Mesenchymal stem cell (in vitro differentiated cells and primary cell): ENCODE results near the gene ZBTB7C.

Experiments
- DNase-seq: peaks from one replicate; pipeline ENCODE4 v3.0.0-alpha.2; 2013
- H2AFZ ChIP-seq: one replicate; pipeline ENCODE4 v1.6.1; 2013; ENCODE audit warnings: low read depth, mild to moderate bottlenecking, control low read depth, inconsistent platforms, low read length, moderate library complexity
- H2AK5ac ChIP-seq: 2 replicates; pipeline ENCODE4 v1.6.1; 2013; ENCODE audit warnings: low read length, moderate library complexity, mild to moderate bottlenecking, inconsistent platforms; ENCODE audit not compliant: severe bottlenecking
- H2BK120ac ChIP-seq: one replicate; pipeline ENCODE4 v1.6.1; 2013; ENCODE audit warnings: low read depth, mild to moderate bottlenecking, inconsistent platforms, low read length, moderate library complexity
- H2BK12ac ChIP-seq, 2 experiments: one replicate each; pipeline ENCODE4 v1.6.1; 2013; ENCODE audit warnings: inconsistent platforms in 2 of 2, low read length in 2 of 2, mild to moderate bottlenecking in 2 of 2, moderate library complexity in 2 of 2, control low read depth in 1 of 2
- H2BK15ac ChIP-seq: one replicate; pipeline ENCODE4 v1.6.1; 2013; ENCODE audit warnings: mild to moderate bottlenecking, low read depth, inconsistent platforms; ENCODE audit not compliant: poor library complexity, severe bottlenecking
- H2BK5ac ChIP-seq: 2 replicates; pipeline ENCODE4 v1.6.1; 2013; ENCODE audit warnings: low read depth, mild to moderate bottlenecking, low read length, control low read depth, inconsistent platforms; ENCODE audit not compliant: poor library complexity, severe bottlenecking
- H3K14ac ChIP-seq, 2 experiments: one replicate each; pipeline ENCODE4 v1.6.1; 2013; ENCODE audit warnings: inconsistent platforms in 2 of 2, low read length in 2 of 2, control low read depth in 1 of 2, mild to moderate bottlenecking in 1 of 2, moderate library complexity in 1 of 2
- H3K18ac ChIP-seq, 2 experiments: one replicate each; pipeline ENCODE4 v1.6.1; 2013; ENCODE audit warnings: inconsistent platforms in 2 of 2, low read length in 2 of 2, control low read depth in 1 of 2, low read depth in 1 of 2, mild to moderate bottlenecking in 1 of 2
- H3K23ac ChIP-seq, 2 experiments: one replicate each; pipeline ENCODE4 v1.6.1; 2013; ENCODE audit warnings: inconsistent platforms in 2 of 2, low read length in 2 of 2, mild to moderate bottlenecking in 2 of 2, moderate library complexity in 2 of 2, control low read depth in 1 of 2
- H3K27ac ChIP-seq: 2 replicates; pipeline ENCODE4 v1.5.1; 2013; ENCODE audit warnings: mild to moderate bottlenecking, moderate library complexity, low read length, control low read depth, inconsistent platforms; ENCODE audit not compliant: poor library complexity, severe bottlenecking
- H3K27me3 ChIP-seq, 2 experiments: 2 replicates each; pipeline versions ENCODE4 v1.6.1 to v1.7.0; 2013; ENCODE audit warnings: low read length in 2 of 2, mild to moderate bottlenecking in 2 of 2, moderate library complexity in 2 of 2, control low read depth in 1 of 2, inconsistent platforms in 1 of 2; ENCODE audit not compliant: control insufficient read depth in 1 of 2, insufficient read depth in 1 of 2
- H3K36me3 ChIP-seq, 2 experiments: 2 replicates each; pipeline versions ENCODE4 v1.6.1 to v1.7.0; 2013; ENCODE audit warnings: low read length in 2 of 2, control low read depth in 1 of 2, inconsistent platforms in 1 of 2, low read depth in 1 of 2, mild to moderate bottlenecking in 1 of 2; ENCODE audit not compliant: insufficient read depth in 2 of 2, control insufficient read depth in 1 of 2
- H3K4ac ChIP-seq, 2 experiments: one replicate each; pipeline ENCODE4 v1.6.1; 2013; ENCODE audit warnings: inconsistent platforms in 2 of 2, low read length in 2 of 2, mild to moderate bottlenecking in 2 of 2, moderate library complexity in 2 of 2, control low read depth in 1 of 2, low read depth in 1 of 2
- H3K4me1 ChIP-seq: 2 replicates; pipeline ENCODE4 v1.6.1; 2013; ENCODE audit warnings: low read depth, low read length, control low read depth; ENCODE audit not compliant: control insufficient read depth, insufficient read depth
- H3K4me2 ChIP-seq: 2 replicates; pipeline ENCODE4 v1.6.1; 2013; ENCODE audit warnings: low read length, mild to moderate bottlenecking, inconsistent platforms; ENCODE audit not compliant: poor library complexity, severe bottlenecking
- H3K4me3 ChIP-seq, 2 experiments: 2 replicates each; pipeline versions ENCODE4 v1.5.1 to v1.7.0; 2013; ENCODE audit warnings: low read length in 2 of 2, mild to moderate bottlenecking in 2 of 2, control low read depth in 1 of 2, low read depth in 1 of 2; ENCODE audit not compliant: insufficient read depth in 1 of 2
- H3K79me1 ChIP-seq: replicated peaks from 2 replicates; pipeline ENCODE4 v1.6.1; 2013; ENCODE audit warnings: mild to moderate bottlenecking, control low read depth, low read length, inconsistent platforms; ENCODE audit not compliant: poor library complexity, severe bottlenecking
- H3K9ac ChIP-seq: 2 replicates; pipeline ENCODE4 v1.7.0; 2013; ENCODE audit warnings: mild to moderate bottlenecking, low read length, moderate library complexity
- H3K9me3 ChIP-seq: 2 replicates; pipeline ENCODE4 v1.7.0; 2013; ENCODE audit warnings: mild to moderate bottlenecking, low read length; ENCODE audit not compliant: control insufficient read depth
- H4K8ac ChIP-seq: one replicate; pipeline ENCODE4 v1.6.1; 2013; ENCODE audit warnings: inconsistent platforms, mild to moderate bottlenecking, low read length, moderate library complexity
- H4K91ac ChIP-seq: one replicate; pipeline ENCODE4 v1.6.1; 2013; ENCODE audit warnings: mild to moderate bottlenecking, low read length, inconsistent platforms
- WGBS: methylation state at CpG from one replicate; pipeline ENCODE4 v1.1.7; 2013; ENCODE audit warnings: mixed read lengths; 5-methylcytosine and 5-hydroxymethylcytosine counted together

Gene ZBTB7C

GRCh38 chr18:48355276-48356115, 53.7 kb downstream of the ZBTB7C start:
- Histone ChIP-seq H2BK120ac (no peak overlapping the region), H2AFZ (no peak overlapping the region), H3K14ac (peak overlapping the region in 1 of 2 experiments; percentile 75), H2BK5ac (no peak overlapping the region), H3K4me3 (peak overlapping the region in 1 of 2 experiments; percentile 14), H4K8ac (no peak overlapping the region), H3K4ac (no peak overlapping the region), H3K79me1 (no peaks in the 10 kb centered on the region), H3K27me3 (peaks cover 40 to 63% of the 10 kb centered on the region in 2 experiments), H2BK15ac (no peak overlapping the region), H3K4me1 (no peaks in the 10 kb centered on the region), H3K36me3 (no peaks in the 10 kb centered on the region), H3K23ac (no peak overlapping the region), H2AK5ac (no peak overlapping the region), H3K27ac (no peak overlapping the region), H3K9ac (no peak overlapping the region), H3K18ac (peak overlapping the region in 1 of 2 experiments; percentile 42), H2BK12ac (no peak overlapping the region), H3K4me2 (no peak overlapping the region), H4K91ac (peak overlapping the region; percentile 34), H3K9me3 (no peaks in the 10 kb centered on the region)
- WGBS, result 89% methylated on average over 15 of the region's 15 CpGs
- no peak for DNase-seq

GRCh38 chr18:48354746-48355260, 54.4 kb downstream of the ZBTB7C start:
- no peak overlapping the region for H3K9ac ChIP-seq
- H3K9me3 ChIP-seq, result no peaks in the 10 kb centered on the region
- no peak overlapping the region for H4K8ac ChIP-seq
- no peak overlapping the region for H3K18ac ChIP-seq
- no peak overlapping the region for H2AFZ ChIP-seq
- no peak overlapping the region for H3K23ac ChIP-seq
- no peaks in the 10 kb centered on the region for H3K36me3 ChIP-seq
- H2BK15ac ChIP-seq, result no peak overlapping the region
- no peak overlapping the region for H2AK5ac ChIP-seq
- no peak for DNase-seq
- H3K79me1 ChIP-seq, result no peaks in the 10 kb centered on the region
- no peaks in the 10 kb centered on the region for H3K4me1 ChIP-seq
- no peak overlapping the region for H3K4me2 ChIP-seq
- H3K27ac ChIP-seq, result no peak overlapping the region
- H2BK120ac ChIP-seq, result no peak overlapping the region
- no peak overlapping the region for H2BK12ac ChIP-seq
- no peak overlapping the region for H4K91ac ChIP-seq
- H2BK5ac ChIP-seq, result no peak overlapping the region
- no peak overlapping the region for H3K4ac ChIP-seq
- 90% methylated on average over 4 of the region's 4 CpGs for WGBS
- peaks cover 40 to 60% of the 10 kb centered on the region in 2 experiments for H3K27me3 ChIP-seq
- no peak overlapping the region for H3K4me3 ChIP-seq
- no peak overlapping the region for H3K14ac ChIP-seq

DNA sequence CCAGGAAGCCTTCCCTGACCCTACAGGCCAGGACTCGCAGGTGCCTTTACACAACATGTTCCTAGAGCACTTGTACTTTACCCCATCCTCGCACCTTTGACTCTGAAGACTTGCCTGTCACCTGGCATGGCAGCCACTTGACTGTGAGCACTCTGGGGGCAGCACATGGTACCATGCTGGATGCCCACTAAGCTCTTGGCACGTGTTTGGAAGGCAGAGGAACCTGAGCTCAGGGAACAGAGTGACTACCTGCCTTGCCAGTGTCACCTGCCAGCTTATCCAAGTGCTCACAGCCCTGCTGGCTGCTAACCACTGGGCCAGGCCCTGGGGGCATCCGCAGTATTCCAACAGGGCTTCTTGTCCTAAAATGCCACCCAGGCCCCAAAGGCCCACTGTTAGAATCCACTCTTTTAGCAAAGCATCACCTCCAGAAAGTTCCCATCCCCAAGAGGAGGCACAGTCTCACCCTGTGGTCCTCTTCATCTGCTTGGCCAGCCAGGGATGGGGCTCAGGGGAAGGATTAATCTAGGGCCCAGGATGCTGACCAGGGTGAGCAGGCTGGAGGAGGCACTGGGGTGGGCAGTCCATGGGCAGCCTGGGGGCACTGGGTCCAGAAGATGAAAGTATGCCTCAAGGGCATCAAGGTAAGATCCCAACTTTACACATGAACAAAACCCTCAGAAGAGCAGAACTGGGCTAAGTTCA, 57.0 kb downstream of the ZBTB7C start:
- Histone ChIP-seq H2AK5ac (no peak overlapping the region), H3K27ac (no peak overlapping the region), H2BK120ac (no peak overlapping the region), H4K8ac (no peak overlapping the region), H3K27me3 (peaks cover 40 to 71% of the 10 kb centered on the region in 2 experiments), H3K4me2 (no peak overlapping the region), H3K4me1 (no peaks in the 10 kb centered on the region), H3K14ac (no peak overlapping the region), H2AFZ (no peak overlapping the region), H3K9ac (no peak overlapping the region), H3K4ac (no peak overlapping the region), H3K79me1 (no peaks in the 10 kb centered on the region), H3K9me3 (no peaks in the 10 kb centered on the region), H3K4me3 (no peak overlapping the region), H4K91ac (no peak overlapping the region), H2BK15ac (no peak overlapping the region), H3K23ac (no peak overlapping the region), H2BK5ac (no peak overlapping the region), H2BK12ac (no peak overlapping the region), H3K36me3 (no peaks in the 10 kb centered on the region), H3K18ac (no peak overlapping the region)
- 75% methylated on average over 4 of the region's 4 CpGs for WGBS
- DNase-seq, result no peak
